HepG2 (cell line): ENCODE results near the gene MAN1C1. TPM values are rescaled to one million over a fixed set of nuclear protein-coding genes. Genes with fewer than 3 reads are reported as not detected.

Source experiments
- ATAC-seq: fragments of 200-7000 bp; cut with Tn5 transposase; 3 replicates; pipeline ENCODE4 v1.9.1; 2020; ENCODE audit warnings: mild to moderate bottlenecking, moderate library complexity
- BruUV-seq: library from RNA; stranded (reverse); fragments of 400-500 nt; replicated peaks from 2 replicates; lab custom pipeline; 2021; lab: Mats Ljungman, UMichigan
- CTCF ChIA-PET: fragments of 300-600 bp; formaldehyde crosslinking; extraction: SDS; loops from one replicate; lab custom pipeline; 2021; ENCODE audit warnings: low total read pairs, inconsistent platforms, low intra/inter-chr PET ratio; lab: Yijun Ruan, JAX
- POLR2A ChIA-PET: fragments of 350-600 bp; sonication (Branson Sonifier 250); formaldehyde crosslinking; loops from one replicate; lab custom pipeline; 2020; ENCODE audit warnings: antibody characterized with exemption, inconsistent platforms; lab: Yijun Ruan, JAX
- DNase-seq: peaks from one replicate; pipeline ENCODE4 v3.0.0-alpha.2; 2015; ENCODE audit warnings: low spot score
- FAIRE-seq: peaks from 3 replicates; lab custom pipeline; 2011; peaks lifted over from hg19 to GRCh38; lab: Jason Lieb, UNC
- H2AFZ ChIP-seq: one replicate; pipeline ENCODE4 v1.6.1; 2011; ENCODE audit warnings: low read length, inconsistent platforms
- H3K27ac ChIP-seq: fragments of 300-600 bp; 3 replicates; pipeline ENCODE4 v1.8.0; 2011; ENCODE audit warnings: mixed run types, mild to moderate bottlenecking, mixed read lengths, low read length, inconsistent platforms; ENCODE audit not compliant: insufficient read depth; ENCODE audit errors: extremely low read length
- H3K27me3 ChIP-seq, 2 experiments: fragments of 200-600 bp in 1 of 2; 2 replicates in 1 of 2; 3 replicates in 1 of 2; pipeline versions ENCODE4 v1.6.0 to v1.8.0; 2011; ENCODE audit warnings: low read length in 2 of 2, mild to moderate bottlenecking in 2 of 2, moderate library complexity in 2 of 2, inconsistent platforms in 1 of 2; ENCODE audit not compliant: insufficient read depth in 2 of 2, control insufficient read depth in 1 of 2
- H3K36me3 ChIP-seq, 2 experiments: fragments of 200-600 bp in 1 of 2; replicated peaks in 1 of 2; 2 replicates in 1 of 2; 3 replicates in 1 of 2; pipeline versions ENCODE4 v1.5.1 to v1.8.0; 2011; ENCODE audit warnings: low read length in 2 of 2, inconsistent platforms in 1 of 2; ENCODE audit not compliant: insufficient read depth in 2 of 2, control insufficient read depth in 1 of 2
- H3K4me1 ChIP-seq: 2 replicates; pipeline ENCODE4 v1.5.1; 2012; ENCODE audit warnings: low read length, inconsistent platforms; ENCODE audit not compliant: insufficient read depth
- H3K4me2 ChIP-seq: 2 replicates; pipeline ENCODE4 v1.6.0; 2011; ENCODE audit warnings: low read depth, low read length, inconsistent platforms
- H3K4me3 ChIP-seq, 3 experiments: fragments of 200-600 bp in 1 of 3; sonication (generic), shearing (Covaris generic) in 1 of 3; replicated peaks in 1 of 3; 2 replicates each; pipeline ENCODE4 v1.5.1; 2011 to 2016; ENCODE audit warnings: low read length in 3 of 3, inconsistent platforms in 2 of 3, low read depth in 2 of 3, mild to moderate bottlenecking in 2 of 3, control low read depth in 1 of 3, mixed read lengths in 1 of 3; ENCODE audit not compliant: insufficient read depth in 1 of 3
- H3K79me2 ChIP-seq: one replicate; pipeline ENCODE4 v1.6.1; 2011; ENCODE audit warnings: low read length, inconsistent platforms; ENCODE audit not compliant: insufficient read depth
- H3K9ac ChIP-seq: 2 replicates; pipeline ENCODE4 v1.6.0; 2011; ENCODE audit warnings: mild to moderate bottlenecking, low read depth, low read length, inconsistent platforms; ENCODE audit not compliant: insufficient read depth
- H3K9me3 ChIP-seq: 2 replicates; pipeline ENCODE4 v1.5.1; 2012; ENCODE audit warnings: mild to moderate bottlenecking, low read length
- H4K20me1 ChIP-seq: 2 replicates; pipeline ENCODE4 v1.6.0; 2011; ENCODE audit warnings: inconsistent platforms, mild to moderate bottlenecking, low read length, moderate library complexity; ENCODE audit not compliant: insufficient read depth
- HNRNPK ChIP-seq: fragments of 200-400 bp; formaldehyde crosslinking; IDR thresholded peaks from 2 replicates; pipeline ENCODE4 v1.6.1; 2018; ENCODE audit warnings: low read length, low read depth, moderate library complexity, mild to moderate bottlenecking; ENCODE audit not compliant: poor library complexity, severe bottlenecking
- ZBTB38 ChIP-seq: sonication (generic); formaldehyde crosslinking; IDR thresholded peaks from 2 replicates; pipeline ENCODE4 v1.5.1; 2020; ENCODE audit warnings: mild to moderate bottlenecking, missing genetic modification reagents
- ZNF547 ChIP-seq: sonication (generic); formaldehyde crosslinking; IDR thresholded peaks from 2 replicates; pipeline ENCODE4 v1.5.1; 2020; ENCODE audit warnings: mild to moderate bottlenecking, missing genetic modification reagents
- ZNF670 ChIP-seq: sonication (generic); formaldehyde crosslinking; IDR thresholded peaks from 2 replicates; pipeline ENCODE4 v1.8.0; 2022; ENCODE audit warnings: mild to moderate bottlenecking, missing genetic modification reagents, borderline replicate concordance
- ZNF703 ChIP-seq: sonication (generic); formaldehyde crosslinking; IDR thresholded peaks from 2 replicates; pipeline ENCODE4 v1.5.1; 2020; ENCODE audit warnings: missing genetic modification reagents, mild to moderate bottlenecking, moderate library complexity, borderline replicate concordance
- WGBS: methylation state at CpG from one replicate; pipeline ENCODE4 v1.1.6; 2017; ENCODE audit warnings: low lambda C conversion rate; 5-methylcytosine and 5-hydroxymethylcytosine counted together
- in situ Hi-C: cut with HindIII; loops from 2 replicates; pipeline ENCODE4 v1.10.0; 2017; ENCODE audit warnings: low pct_unique_long_range_greater_than_20kb; ENCODE audit not compliant: extremely low pct_ligation_motif_present
- intact Hi-C: fragments of 100-400 bp; cut with micrococcal nuclease; formaldehyde crosslinking; loops from one replicate; pipeline ENCODE4 v1.10.0; 2022; ENCODE audit not compliant: unreplicated experiment
- polyA plus RNA-seq, 8 experiments: library from polyadenylated mRNA; depleted of rRNA in 3 of 8; stranded (reverse) in 7 of 8; unstranded in 1 of 8; fragments of >200 nt; fragmentation: Illumina TruSeq in 4 of 8; extraction: Trizol in 4 of 8; gene quantifications; 2 replicates each; pipeline versions ENCODE4 v1.2.1 to v1.2.3, GENCODE V29; 2011 to 2016; ENCODE audit warnings: low read depth in 4 of 8, missing spikeins in 1 of 8, mixed read lengths in 1 of 8; ENCODE audit not compliant: insufficient read depth in 1 of 8
- total RNA-seq, 5 experiments: library from RNA; depleted of rRNA; stranded (reverse); fragments of >200 nt; fragmentation: Illumina TruSeq; extraction: Trizol; gene quantifications; 2 replicates each; pipeline ENCODE4 v1.2.3, GENCODE V29; 2016; ENCODE audit warnings: low read depth in 1 of 5
- TF ChIP-seq, protein P1 (sequence below): sonication (generic); formaldehyde crosslinking; IDR thresholded peaks from 2 replicates; pipeline ENCODE4 v1.5.1; 2020; ENCODE audit warnings: mild to moderate bottlenecking, moderate library complexity, missing genetic modification reagents
- TF ChIP-seq, protein P2 (sequence below): sonication (generic); formaldehyde crosslinking; IDR thresholded peaks from 2 replicates; pipeline ENCODE4 v1.4.0; 2020; ENCODE audit warnings: missing genetic modification reagents, borderline replicate concordance

MAN1C1 gene
- total and polyA plus RNA-seq, 2 of the 13 experiments (the other 11 are each of a cell fraction or from before 2014, with no cell fraction given), result 0.18 to 0.49 TPM

DNA sequence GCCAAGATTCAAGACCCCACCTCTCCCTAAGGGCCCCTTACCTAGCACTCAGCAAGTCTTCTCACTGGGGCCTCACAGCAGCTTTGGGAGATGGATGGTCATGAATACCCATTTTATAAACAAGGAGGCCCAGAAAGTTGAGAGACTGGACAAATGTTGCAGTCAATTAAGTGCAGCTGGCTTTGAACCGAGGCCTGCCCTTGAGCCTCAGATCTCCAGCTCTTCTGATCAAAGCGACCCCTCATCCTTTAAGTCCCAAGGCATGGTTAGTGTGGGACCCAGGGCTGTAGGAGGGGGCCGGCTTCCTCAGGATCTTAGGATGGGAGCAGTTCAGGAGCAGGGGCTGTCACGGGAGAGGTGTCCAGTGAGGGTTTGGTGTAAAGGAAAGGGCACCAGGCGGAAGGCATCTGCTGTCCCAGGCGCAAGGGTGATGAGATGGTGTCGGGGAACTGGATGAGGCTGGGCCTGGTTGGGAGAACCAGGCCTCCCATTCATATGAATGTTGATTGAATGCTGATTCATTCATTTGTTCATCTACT lies 198.0 kb downstream of the MAN1C1 start:
- Histone ChIP-seq H3K9ac (no peak overlapping the region), H3K36me3 (no peaks in the 10 kb centered on the region), H3K27me3 (no peaks in the 10 kb centered on the region; a peak in 1 of 5 replicates), H3K27ac (no peak overlapping the region), H3K9me3 (no peaks in the 10 kb centered on the region), H3K4me2 (no peak overlapping the region), H3K4me3 (no peak overlapping the region), H3K79me2 (peaks cover 2% of the 10 kb centered on the region), H3K4me1 (peaks cover 13% of the 10 kb centered on the region), H2AFZ (no peak overlapping the region), H4K20me1 (no peaks in the 10 kb centered on the region)
- 95% methylated on average over 7 of the region's 7 CpGs for WGBS
- BruUV-seq, result no TSS peak
- FAIRE-seq (no peak), DNase-seq (no peak), ATAC-seq (no peak)
- ChIA-PET POLR2A (no interaction called here), CTCF (no interaction called here)
- intact Hi-C loops (no loop called here), in situ Hi-C loops (loop anchor here (25.0 kb wide), 1 partner anchor 202 kb away; the partner anchor contains the start of gene MAN1C1)
- TF ChIP-seq, protein P1, sequence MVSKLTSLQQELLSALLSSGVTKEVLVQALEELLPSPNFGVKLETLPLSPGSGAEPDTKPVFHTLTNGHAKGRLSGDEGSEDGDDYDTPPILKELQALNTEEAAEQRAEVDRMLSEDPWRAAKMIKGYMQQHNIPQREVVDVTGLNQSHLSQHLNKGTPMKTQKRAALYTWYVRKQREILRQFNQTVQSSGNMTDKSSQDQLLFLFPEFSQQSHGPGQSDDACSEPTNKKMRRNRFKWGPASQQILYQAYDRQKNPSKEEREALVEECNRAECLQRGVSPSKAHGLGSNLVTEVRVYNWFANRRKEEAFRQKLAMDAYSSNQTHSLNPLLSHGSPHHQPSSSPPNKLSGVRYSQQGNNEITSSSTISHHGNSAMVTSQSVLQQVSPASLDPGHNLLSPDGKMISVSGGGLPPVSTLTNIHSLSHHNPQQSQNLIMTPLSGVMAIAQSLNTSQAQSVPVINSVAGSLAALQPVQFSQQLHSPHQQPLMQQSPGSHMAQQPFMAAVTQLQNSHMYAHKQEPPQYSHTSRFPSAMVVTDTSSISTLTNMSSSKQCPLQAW, result no peak
- TF ChIP-seq ZBTB38 (CRISPR knock-in tag), result no peak
- no peak for TF ChIP-seq ZNF670 (CRISPR knock-in tag)
- TF ChIP-seq, protein P2, sequence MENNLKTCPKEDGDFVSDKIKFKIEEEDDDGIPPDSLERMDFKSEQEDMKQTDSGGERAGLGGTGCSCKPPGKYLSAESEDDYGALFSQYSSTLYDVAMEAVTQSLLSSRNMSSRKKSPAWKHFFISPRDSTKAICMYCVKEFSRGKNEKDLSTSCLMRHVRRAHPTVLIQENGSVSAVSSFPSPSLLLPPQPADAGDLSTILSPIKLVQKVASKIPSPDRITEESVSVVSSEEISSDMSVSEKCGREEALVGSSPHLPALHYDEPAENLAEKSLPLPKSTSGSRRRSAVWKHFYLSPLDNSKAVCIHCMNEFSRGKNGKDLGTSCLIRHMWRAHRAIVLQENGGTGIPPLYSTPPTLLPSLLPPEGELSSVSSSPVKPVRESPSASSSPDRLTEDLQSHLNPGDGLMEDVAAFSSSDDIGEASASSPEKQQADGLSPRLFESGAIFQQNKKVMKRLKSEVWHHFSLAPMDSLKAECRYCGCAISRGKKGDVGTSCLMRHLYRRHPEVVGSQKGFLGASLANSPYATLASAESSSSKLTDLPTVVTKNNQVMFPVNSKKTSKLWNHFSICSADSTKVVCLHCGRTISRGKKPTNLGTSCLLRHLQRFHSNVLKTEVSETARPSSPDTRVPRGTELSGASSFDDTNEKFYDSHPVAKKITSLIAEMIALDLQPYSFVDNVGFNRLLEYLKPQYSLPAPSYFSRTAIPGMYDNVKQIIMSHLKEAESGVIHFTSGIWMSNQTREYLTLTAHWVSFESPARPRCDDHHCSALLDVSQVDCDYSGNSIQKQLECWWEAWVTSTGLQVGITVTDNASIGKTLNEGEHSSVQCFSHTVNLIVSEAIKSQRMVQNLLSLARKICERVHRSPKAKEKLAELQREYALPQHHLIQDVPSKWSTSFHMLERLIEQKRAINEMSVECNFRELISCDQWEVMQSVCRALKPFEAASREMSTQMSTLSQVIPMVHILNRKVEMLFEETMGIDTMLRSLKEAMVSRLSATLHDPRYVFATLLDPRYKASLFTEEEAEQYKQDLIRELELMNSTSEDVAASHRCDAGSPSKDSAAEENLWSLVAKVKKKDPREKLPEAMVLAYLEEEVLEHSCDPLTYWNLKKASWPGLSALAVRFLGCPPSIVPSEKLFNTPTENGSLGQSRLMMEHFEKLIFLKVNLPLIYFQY (CRISPR knock-in tag), result no peak
- no peak for TF ChIP-seq HNRNPK
- TF ChIP-seq ZNF703 (CRISPR knock-in tag), result no peak
- TF ChIP-seq ZNF547 (CRISPR knock-in tag), result no peak
